NCI-H1930 (cell line): Measurements from ENCODE around the gene CEP43.

Source experiments
- DNase-seq, 2 experiments: peaks; one replicate each; lab custom pipeline; 2025; lab: John Stamatoyannopoulos, UW

CEP43 gene

DNA sequence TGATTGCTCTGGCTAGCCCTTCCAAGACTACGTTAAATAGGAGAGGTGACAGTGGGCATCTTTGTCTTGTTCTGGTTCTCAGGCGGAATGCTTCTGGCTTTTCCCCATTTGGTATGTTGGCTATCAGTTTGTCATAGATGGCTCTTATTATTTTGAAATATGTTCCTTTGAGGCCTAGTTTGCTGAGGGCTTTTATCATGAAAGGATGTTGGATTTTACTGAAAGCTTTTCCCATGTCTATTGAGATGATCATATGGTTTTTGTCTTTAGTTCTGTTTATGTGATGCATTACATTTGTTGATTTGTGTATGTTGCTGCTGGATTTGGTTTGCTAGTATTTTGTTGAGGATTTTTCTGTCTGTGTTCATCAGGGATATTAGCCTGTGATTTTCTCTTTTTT, 32.9 kb upstream of the CEP43 start:
- DNase-seq = no peak

GRCh38 chr6:166969390-166970002, 29.7 kb upstream of the CEP43 start:
- no peak for DNase-seq

DNA sequence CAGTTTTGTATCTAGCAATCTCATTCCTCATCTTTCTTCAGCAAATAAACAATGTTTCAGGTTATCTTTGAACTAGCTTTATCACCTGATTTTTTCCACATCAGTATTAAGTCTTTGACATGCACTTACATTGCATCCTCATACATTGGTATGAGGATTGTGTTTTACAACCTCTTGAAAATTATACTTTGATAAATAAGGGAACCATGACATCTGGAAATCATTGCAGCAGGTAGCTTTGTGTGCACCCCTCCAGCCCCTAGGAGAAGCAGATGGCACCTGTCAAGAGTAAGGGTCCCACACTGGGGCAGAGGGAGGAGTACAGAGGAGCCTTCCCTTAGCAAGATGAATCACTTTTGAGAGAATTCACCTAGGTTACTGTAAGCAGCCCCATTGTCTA, 29.1 kb upstream of the CEP43 start:
- no peak for DNase-seq

- no peak for DNase-seq
Measured at GRCh38 chr6:166970776-166971175, 28.4 kb upstream of the CEP43 start.

DNA sequence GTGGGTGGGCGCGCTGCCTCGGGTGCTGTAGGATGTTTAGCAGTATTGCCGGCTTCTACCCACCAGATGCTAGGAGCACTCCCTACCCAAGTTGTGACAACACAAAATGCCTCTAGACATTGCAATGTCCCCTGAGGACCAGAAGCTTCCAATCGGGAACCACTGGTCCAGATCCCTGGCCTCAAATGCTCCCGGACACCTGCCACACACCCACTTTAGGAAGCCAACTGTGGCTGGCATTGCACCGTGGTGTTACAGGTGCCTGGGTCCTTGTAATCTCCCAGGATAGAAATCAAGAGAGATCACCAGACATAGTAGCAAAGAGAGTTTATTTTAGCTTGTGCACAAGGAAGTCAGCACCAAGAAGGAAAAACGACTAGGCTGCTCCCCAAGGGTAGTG, 27.9 kb upstream of the CEP43 start:
- no peak for DNase-seq

DNA sequence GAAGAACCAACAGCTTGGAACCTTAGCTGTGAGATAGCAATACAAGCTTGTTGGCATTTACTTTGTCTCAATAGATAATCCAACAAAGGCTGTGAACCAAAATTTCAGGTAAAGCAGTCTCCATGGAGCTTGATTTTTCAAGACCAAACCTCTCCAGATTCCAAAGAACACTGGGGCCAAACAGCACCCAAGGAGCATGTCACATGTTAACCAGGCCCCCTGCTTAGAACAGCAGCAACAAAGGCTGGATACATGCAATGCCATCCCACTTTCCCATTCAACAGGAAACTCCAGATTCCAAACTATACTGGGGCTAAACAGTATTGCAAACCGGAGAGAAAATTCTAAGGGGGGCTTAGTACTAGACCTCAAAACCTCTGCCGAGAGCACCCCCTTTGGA, 27.1 kb upstream of the CEP43 start:
- no peak for DNase-seq

DNA sequence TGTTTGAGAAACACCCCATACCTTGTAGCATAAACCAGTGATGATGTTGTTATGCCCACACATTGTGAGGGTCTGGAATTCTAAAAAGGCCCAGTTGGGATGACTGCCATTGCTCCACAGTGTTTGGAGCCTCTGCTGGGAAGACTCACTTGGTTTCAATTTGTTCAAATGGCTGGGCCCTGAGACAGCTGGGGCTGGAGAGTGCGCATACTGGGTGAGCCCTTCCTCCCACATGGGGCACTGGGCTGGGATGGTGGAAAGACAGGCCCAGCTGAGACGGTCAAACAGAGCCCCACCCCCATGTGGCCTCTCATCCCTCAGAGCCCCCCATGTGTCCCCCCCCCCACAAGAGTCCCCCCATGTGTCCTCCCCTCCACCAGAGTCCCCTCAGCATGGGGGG, 22.6 kb upstream of the CEP43 start:
- DNase-seq = no peak

DNA sequence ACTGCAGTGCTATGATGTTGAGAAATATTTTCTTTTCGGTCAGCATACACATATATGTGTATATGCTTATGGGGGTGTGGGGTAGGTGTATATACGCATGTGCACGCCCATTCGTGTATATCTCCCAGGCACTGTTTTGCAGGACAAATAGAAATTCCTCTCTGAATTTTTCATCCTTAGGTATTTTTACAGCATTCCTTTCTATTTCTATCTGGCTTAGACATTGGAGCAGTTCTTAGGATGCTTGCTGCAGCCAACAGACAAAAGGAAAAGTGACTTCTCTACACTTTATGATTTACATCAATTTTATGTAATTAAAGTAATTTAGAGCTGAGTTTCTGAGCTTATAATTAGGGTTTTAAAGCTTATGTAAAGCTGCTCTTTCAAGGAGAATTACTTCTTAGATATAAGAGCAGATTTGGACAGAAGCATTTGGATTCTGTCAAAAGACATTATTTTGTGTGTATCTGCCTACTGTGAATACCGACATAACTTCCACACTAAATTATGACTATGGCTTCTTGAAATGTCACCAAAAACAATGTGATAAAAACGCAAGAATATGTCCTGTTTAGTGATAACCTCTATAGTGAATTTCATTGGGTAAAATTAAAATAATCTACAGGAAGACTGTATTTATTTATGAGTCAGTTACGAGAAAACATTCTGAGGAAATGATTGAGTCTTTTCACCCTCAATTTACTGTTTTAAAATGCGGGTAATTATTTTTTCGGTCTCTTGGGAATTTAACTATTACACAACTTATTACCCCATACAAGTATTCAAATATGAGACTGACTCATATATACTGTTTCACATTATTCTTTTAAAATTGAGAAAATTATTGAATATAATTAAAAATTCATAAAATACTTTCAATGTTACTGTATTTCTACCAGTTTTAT, 21.3 kb upstream of the CEP43 start:
- DNase-seq = no peak

- no peak for DNase-seq
Measured at GRCh38 chr6:166980738-166981137, 18.5 kb upstream of the CEP43 start.

- DNase-seq = no peak
Measured at GRCh38 chr6:166987448-166987847, 11.7 kb upstream of the CEP43 start.

- DNase-seq = no peak
Measured at GRCh38 chr6:166987930-166988329, 11.3 kb upstream of the CEP43 start.

DNA sequence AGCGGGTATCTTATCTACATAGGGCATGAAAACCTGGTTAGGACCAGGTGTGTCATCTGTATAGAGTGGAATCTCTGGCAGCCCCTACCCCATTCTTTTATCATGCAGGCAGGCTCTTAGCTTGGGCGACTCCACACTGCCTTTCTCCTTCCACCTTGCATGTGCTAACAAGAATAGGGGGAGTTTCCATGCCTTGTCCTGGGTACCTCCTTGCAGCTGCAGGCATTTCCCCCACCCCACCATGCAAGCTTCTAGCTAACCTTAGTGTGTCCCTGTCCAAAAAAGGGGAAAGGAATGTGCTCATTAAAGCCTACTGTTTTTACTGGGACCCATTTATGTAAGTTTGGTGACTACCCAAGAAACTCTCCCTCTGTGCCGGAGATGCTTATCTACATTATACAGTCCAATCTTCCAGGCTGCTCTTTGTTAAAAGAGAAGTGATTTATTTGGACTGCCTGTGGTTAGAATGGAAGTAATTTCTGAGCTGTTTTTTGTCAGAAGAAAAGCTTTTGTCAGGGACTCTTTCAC, 10.5 kb upstream of the CEP43 start:
- DNase-seq = no peak

DNA sequence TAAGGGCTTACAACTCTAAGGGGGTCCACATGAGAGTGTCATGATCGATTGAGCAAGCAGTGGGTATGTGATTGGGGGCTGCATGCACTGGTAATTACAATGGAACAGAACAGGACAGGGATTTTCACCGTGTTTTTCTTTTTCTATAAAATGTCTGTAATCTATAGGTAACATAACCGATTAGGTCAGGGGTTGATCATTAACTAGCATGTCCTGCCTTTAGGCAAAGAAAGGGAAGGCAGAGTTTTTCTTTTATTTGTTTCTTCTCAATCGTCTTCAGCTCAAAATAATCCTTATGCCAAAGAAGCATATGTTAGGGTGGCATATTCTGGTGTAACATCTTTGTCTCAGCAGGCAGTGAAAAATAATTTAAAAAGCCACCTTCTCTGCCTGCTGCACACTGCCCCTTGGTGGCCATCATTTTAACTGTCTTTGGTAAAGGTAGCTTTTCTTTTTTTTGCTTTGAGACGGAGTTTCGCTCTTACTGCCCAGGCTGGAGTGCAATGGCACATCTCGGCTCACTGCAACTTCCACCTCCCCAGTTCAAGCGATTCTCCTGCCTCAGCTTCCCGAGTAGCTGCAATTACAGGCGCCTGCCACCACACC, 9.7 kb upstream of the CEP43 start:
- DNase-seq = no peak

- no peak for DNase-seq
Measured at GRCh38 chr6:166996406-166996805, 2.8 kb upstream of the CEP43 start.

DNA sequence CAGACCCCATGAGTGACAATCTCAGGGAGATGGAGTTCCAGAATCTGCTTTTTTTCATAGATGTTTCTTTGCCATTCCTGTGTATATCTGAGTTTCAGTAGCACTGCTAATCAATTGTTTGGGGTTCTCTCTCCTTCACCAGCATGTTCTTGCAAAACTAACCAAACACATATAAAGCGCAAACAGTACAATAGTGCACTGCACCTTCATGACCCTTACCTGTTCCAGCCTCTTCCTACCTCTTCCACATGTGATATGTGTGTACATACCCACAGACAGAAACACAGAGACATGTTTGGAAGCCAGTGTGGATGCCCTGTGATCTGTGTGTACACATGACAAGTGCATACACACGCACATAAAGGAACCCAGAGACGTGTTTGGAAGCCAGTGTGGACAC, 1.8 kb upstream of the CEP43 start:
- DNase-seq = no peak

- DNase-seq = peak; percentile 5 to 12
Measured at GRCh38 chr6:166997768-166998255, 1.4 kb upstream of the CEP43 start.

DNA sequence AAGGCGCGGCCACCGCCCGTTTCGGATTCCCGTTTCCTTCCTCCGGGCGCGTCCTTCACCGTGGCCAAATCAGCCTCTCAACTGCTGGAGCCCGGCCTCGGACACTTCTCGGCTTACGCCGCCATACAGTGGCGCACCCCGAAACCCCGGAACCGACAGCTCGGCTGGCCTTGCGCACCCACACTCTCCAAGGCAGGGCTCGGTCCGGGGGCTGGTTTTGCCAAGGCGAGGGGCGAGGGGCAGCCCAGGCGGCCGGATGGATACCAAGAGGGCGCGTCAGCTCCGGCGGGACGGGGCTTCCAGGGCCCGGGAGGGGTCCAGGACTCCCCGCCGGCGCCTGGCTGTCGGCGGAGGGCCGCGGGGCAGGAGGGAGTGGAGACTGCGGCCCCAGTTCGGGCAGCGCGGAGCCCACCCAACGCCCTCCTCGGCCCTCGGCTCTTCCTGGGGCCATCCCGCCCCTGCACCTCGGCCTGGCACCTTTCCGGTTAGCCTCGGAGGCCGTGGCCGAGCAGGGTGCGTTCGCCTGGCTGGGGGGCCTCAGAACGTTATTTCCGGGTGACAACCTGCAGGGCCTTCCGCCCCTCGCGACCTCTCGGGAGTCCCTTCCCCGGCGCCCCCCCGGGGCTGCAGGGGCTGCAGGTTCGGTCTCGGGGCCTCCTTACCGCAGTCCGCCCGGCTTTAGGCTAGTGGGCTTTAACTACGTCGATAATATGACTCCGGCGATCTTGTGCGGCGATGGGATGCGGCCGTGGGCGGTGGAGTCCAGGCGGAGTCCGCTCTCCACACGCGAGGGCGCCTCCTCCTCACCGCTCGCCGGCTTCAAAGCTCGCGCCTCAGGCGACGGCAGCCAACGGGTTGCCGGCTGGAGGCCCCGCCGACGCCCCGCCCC, 697 bp upstream of the CEP43 start:
- DNase-seq = no peak

- no peak for DNase-seq
Measured at GRCh38 chr6:166999884-167000253, 672 bp downstream of the CEP43 start.

GRCh38 chr6:167000759-167001158, 1.6 kb downstream of the CEP43 start:
- DNase-seq = no peak

GRCh38 chr6:167005350-167006159, 6.4 kb downstream of the CEP43 start:
- no peak for DNase-seq

DNA sequence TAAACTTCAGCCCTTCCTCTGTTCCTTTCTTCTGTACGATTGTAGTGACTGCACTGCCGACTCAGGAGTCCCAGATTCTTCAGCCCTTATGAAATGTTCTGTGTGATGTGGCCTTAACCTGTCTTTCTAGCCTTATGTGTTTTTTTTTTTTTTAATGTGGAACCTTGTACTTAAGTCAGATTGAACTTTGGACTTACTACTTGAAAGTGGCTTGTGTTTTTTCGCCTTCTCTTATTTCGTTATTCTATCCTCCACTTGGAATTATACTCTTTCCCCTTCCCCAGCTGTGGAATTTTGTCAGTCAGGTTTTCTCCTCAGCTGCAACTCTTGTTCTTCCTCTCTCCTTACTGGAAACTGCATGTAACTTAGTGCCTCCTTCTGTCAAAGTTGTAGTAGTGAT, 8.8 kb downstream of the CEP43 start:
- DNase-seq = no peak
